Stimulated activated effector memory CD8-positive, alpha-beta T cell treated with anti-CD3 and anti-CD28 coated beads, Interleukin-12 subunit alpha, Interleukin-12 subunit beta, amount 100 ng/mL, for 72 hours (primary cell): ENCODE data around the gene GRIK4.
A peak's percentile ranks its signal among the peaks of the same experiment; 100 is the strongest.

ENCODE experiments used
- ATAC-seq: fragments of 150-1000 bp; cut with Tn5 transposase; 2 replicates; pipeline ENCODE4 v1.10.0; 2021
- DNase-seq, 2 donors: peaks; one replicate each; pipeline ENCODE4 v3.0.0; 2021 to 2022; ENCODE audit warnings: low spot score in 2 of 2
- H3K27ac Mint-ChIP-seq: one replicate; pipeline ENCODE4 v1.8.0; 2022; ENCODE audit warnings: mild to moderate bottlenecking, mixed read lengths
- H3K36me3 Mint-ChIP-seq: one replicate; pipeline ENCODE4 v1.8.0; 2022; ENCODE audit warnings: mild to moderate bottlenecking, mixed read lengths
- H3K4me1 Mint-ChIP-seq: one replicate; pipeline ENCODE4 v1.8.0; 2022; ENCODE audit warnings: mixed read lengths
- H3K4me3 Mint-ChIP-seq: one replicate; pipeline ENCODE4 v1.8.0; 2022; ENCODE audit warnings: mild to moderate bottlenecking, mixed read lengths
- H3K9me3 Mint-ChIP-seq: one replicate; pipeline ENCODE4 v1.8.0; 2022; ENCODE audit warnings: mixed read lengths

Gene GRIK4

DNA sequence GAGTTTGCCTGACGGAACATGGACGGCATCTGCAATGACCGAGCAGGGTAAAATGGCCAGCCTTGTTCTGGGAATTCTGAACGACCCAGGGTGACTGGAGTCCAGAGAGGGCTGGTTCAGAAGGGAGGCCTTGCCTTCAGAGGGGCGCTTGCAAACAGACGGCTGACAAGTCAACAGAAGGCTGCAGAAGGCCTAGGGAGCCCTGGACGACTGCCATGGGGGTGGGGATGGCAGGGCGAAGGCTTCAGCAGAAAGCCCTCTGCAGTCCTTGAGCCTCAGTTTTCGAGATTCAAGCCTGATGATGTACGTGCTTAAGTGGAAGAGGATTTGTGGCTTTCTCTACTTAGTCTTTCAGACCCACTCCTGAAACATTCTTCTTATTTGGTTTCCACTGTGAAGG lies 395.2 kb downstream of the GRIK4 start:
- H3K27ac Mint-ChIP-seq: no peak overlapping the region
- H3K4me1 Mint-ChIP-seq: no peaks in the 10 kb centered on the region
- no peaks in the 10 kb centered on the region for H3K9me3 Mint-ChIP-seq
- ATAC-seq: no peak
- no peaks in the 10 kb centered on the region for H3K36me3 Mint-ChIP-seq
- DNase-seq: no peak
- no peak overlapping the region for H3K4me3 Mint-ChIP-seq

GRCh38 chr11:120907971-120908370 lies 396.4 kb downstream of the GRIK4 start:
- Mint-ChIP-seq H3K4me3 (no peak overlapping the region), H3K36me3 (no peaks in the 10 kb centered on the region), H3K27ac (no peak overlapping the region), H3K4me1 (no peaks in the 10 kb centered on the region), H3K9me3 (no peaks in the 10 kb centered on the region)
- DNase-seq (no peak), ATAC-seq (no peak)

- DNase-seq: peak in 1 of 2 donors; percentile 58
- peak; percentile 35 for ATAC-seq
- Mint-ChIP-seq H3K36me3 (no peaks in the 10 kb centered on the region), H3K4me3 (no peak overlapping the region), H3K27ac (no peak overlapping the region), H3K4me1 (no peaks in the 10 kb centered on the region), H3K9me3 (no peaks in the 10 kb centered on the region)
Observed at GRCh38 chr11:120908461-120909181, 397.1 kb downstream of the GRIK4 start.

DNA sequence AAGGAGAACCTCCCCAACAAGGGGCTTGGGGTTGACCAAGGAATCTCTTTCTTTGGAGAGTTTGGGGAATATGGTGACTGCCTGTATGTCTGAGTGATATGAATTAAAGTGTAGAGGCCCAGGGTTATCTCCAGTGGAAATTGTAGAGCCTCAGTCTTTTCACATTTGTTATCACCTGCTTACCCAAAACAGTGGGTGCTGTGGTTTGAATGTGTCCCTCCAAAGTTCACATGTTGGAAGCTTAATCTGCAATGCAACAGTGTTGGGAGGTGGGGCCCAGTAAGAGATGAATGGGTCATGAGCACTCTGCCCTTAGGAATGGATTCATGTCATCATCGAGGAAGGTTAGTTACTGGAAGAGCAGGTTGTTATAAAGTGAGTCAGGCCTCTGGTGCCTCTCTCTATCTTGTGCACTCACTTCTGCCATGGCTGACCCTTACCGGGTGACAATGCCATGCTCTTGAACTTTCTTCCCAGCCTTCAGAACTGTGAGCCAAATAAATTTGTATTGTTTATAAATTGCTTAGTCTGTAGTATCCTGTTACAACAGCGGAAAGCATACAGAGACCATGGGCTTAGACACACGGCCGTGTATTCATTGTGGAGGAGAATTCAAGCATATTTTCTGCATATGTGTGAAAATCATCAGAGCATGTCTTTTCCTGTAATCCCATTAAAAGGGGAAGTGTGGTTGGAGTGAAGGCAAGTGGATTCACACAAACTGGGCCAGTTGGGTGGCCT lies 398.3 kb downstream of the GRIK4 start:
- H3K36me3 Mint-ChIP-seq: no peaks in the 10 kb centered on the region
- no peak for DNase-seq
- no peaks in the 10 kb centered on the region for H3K4me1 Mint-ChIP-seq
- H3K27ac Mint-ChIP-seq: no peak overlapping the region
- H3K4me3 Mint-ChIP-seq: no peak overlapping the region
- no peaks in the 10 kb centered on the region for H3K9me3 Mint-ChIP-seq
- no peak for ATAC-seq

- Mint-ChIP-seq H3K36me3 (no peaks in the 10 kb centered on the region), H3K4me1 (no peaks in the 10 kb centered on the region), H3K4me3 (no peak overlapping the region), H3K9me3 (no peaks in the 10 kb centered on the region), H3K27ac (no peak overlapping the region)
- no peak for DNase-seq
- no peak for ATAC-seq
Observed at GRCh38 chr11:120911943-120912342, 400.4 kb downstream of the GRIK4 start.

DNA sequence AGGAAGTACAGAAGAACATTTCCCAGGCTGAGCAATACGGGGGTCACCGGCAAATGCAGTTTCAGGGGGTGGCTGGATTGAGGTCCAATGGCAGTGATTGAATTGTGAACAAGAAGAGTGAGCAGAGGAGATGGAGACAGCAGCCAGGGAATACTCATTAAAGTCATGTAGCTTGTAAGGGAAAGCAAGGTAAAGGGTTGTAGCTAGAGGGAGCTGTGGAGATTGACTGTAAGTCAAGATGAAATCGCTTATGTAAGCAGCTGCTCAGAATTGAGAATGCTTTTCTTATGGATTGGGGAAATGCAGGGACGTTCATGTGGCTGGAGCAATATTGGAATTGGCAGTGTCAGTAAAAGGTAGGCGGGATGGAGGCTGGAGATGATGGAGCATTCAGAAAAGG lies 401.0 kb downstream of the GRIK4 start:
- DNase-seq: no peak
- H3K4me1 Mint-ChIP-seq: no peaks in the 10 kb centered on the region
- H3K4me3 Mint-ChIP-seq: no peak overlapping the region
- no peak for ATAC-seq
- no peaks in the 10 kb centered on the region for H3K36me3 Mint-ChIP-seq
- H3K27ac Mint-ChIP-seq: no peak overlapping the region
- H3K9me3 Mint-ChIP-seq: no peaks in the 10 kb centered on the region

- no peaks in the 10 kb centered on the region for H3K9me3 Mint-ChIP-seq
- no peak overlapping the region for H3K27ac Mint-ChIP-seq
- H3K4me1 Mint-ChIP-seq: no peaks in the 10 kb centered on the region
- H3K36me3 Mint-ChIP-seq: no peaks in the 10 kb centered on the region
- DNase-seq (no peak), ATAC-seq (no peak)
- H3K4me3 Mint-ChIP-seq: no peak overlapping the region
Observed at GRCh38 chr11:120912915-120913314, 401.4 kb downstream of the GRIK4 start.

DNA sequence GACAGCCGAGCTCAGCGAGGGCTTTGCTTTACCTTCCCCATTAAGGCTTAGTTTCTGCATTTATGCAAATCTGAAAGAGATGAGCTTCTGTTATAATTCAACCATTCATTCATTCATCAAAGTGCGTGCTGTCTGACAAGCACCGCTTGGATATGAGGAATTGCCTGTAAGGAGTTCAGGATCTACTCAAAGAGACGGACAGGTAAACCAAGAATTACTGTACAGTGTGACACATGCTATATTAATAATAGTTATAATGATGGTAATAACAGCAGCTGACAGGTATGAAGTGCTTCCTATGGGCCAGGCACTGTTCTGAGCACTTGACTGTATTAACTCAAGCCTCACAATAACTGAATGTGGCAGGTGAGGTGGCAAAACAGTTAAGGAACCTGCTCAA lies 402.5 kb downstream of the GRIK4 start:
- no peak for DNase-seq
- H3K4me1 Mint-ChIP-seq: no peaks in the 10 kb centered on the region
- no peak for ATAC-seq
- H3K36me3 Mint-ChIP-seq: no peaks in the 10 kb centered on the region
- no peak overlapping the region for H3K27ac Mint-ChIP-seq
- H3K4me3 Mint-ChIP-seq: no peak overlapping the region
- no peaks in the 10 kb centered on the region for H3K9me3 Mint-ChIP-seq

DNA sequence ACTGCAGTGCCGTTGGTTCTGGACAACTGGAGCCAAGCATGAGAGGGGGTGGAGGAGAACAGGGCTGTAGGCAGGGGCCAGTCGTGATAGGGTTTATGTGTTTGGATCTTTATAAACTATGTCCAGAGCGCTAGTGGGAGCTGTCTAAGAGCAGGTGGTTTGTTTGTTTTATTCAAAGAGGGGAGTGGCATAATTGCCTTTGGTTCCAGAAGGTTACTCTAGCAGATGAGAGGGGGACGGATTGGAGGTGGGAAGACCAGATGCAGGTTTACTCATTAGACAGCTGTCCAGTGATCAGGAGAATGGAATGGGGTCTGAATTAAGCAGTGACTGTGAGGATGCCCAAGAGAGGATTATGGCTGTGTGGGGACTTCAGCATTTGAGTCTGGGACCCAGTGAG lies 403.1 kb downstream of the GRIK4 start:
- Mint-ChIP-seq H3K27ac (no peak overlapping the region), H3K9me3 (no peaks in the 10 kb centered on the region), H3K4me3 (no peak overlapping the region), H3K4me1 (no peaks in the 10 kb centered on the region), H3K36me3 (no peaks in the 10 kb centered on the region)
- ATAC-seq (no peak), DNase-seq (no peak)

GRCh38 chr11:120917559-120918239 lies 406.2 kb downstream of the GRIK4 start:
- no peaks in the 10 kb centered on the region for H3K9me3 Mint-ChIP-seq
- DNase-seq: no peak
- no peak for ATAC-seq
- no peak overlapping the region for H3K4me3 Mint-ChIP-seq
- H3K36me3 Mint-ChIP-seq: no peaks in the 10 kb centered on the region
- no peak overlapping the region for H3K27ac Mint-ChIP-seq
- no peaks in the 10 kb centered on the region for H3K4me1 Mint-ChIP-seq

- Mint-ChIP-seq H3K36me3 (no peaks in the 10 kb centered on the region), H3K4me3 (no peak overlapping the region), H3K27ac (no peak overlapping the region), H3K9me3 (no peaks in the 10 kb centered on the region), H3K4me1 (no peaks in the 10 kb centered on the region)
- DNase-seq (no peak), ATAC-seq (no peak)
Observed at GRCh38 chr11:120918257-120918656, 406.7 kb downstream of the GRIK4 start.

GRCh38 chr11:120919045-120919444 lies 407.5 kb downstream of the GRIK4 start:
- H3K4me1 Mint-ChIP-seq: no peaks in the 10 kb centered on the region
- H3K36me3 Mint-ChIP-seq: no peaks in the 10 kb centered on the region
- ATAC-seq (no peak), DNase-seq (no peak)
- H3K27ac Mint-ChIP-seq: no peak overlapping the region
- H3K9me3 Mint-ChIP-seq: no peaks in the 10 kb centered on the region
- no peak overlapping the region for H3K4me3 Mint-ChIP-seq

DNA sequence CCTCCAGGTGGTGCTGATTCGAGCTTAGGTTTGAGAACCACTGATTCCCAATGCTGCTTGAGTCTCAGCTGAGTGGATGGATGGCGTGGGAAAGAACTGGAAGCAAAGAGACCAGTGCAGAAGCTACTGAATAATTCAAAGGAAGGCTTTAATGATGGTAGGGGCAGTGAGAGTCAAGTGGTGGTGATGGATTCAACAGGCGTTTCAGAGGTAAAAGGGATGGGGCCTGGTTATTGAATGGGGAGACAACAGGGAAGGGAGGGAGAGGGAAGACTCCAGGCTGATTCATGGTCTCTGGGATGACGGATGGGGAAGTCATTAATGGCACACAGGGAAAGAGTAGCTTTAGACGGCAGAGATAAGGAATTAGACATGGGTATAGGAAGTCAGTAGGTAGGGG lies 408.0 kb downstream of the GRIK4 start:
- Mint-ChIP-seq H3K9me3 (no peaks in the 10 kb centered on the region), H3K36me3 (no peaks in the 10 kb centered on the region), H3K4me3 (no peak overlapping the region), H3K4me1 (no peaks in the 10 kb centered on the region), H3K27ac (no peak overlapping the region)
- ATAC-seq (no peak), DNase-seq (no peak)

DNA sequence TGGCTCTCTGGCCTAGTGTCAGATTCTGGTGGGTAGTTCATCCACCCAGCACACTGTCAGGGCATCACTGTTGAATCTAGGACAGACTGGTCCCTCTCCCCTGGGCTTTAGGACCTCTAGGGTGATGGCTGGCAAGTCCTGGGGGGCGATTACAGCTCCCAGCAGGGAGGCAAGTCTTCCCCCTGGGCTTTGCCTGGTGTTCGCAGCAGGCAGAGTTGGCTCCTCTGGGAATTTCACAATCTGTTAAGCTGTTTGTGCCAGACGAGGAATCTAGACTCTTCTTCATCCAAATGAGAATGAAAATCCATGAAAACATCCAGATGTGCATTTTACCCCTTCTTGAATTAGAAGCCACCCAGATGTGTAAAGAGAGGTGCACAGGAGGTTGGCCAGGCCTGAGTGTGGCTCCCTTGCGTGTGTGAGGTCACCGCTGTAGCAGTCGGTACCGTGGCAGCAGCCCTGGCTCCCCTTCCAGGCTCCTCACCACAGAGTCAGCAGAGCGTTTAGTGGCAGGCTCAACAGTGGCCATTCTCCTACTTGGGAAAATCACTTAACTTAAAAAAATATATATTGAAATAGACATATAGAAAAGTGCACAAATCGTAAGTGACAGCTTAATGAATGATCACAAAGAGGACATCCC lies 412.4 kb downstream of the GRIK4 start:
- no peaks in the 10 kb centered on the region for H3K4me1 Mint-ChIP-seq

GRCh38 chr11:120925944-120926343 lies 414.4 kb downstream of the GRIK4 start:
- Mint-ChIP-seq H3K4me1 (no peaks in the 10 kb centered on the region), H3K27ac (no peak overlapping the region), H3K9me3 (no peaks in the 10 kb centered on the region)

More for the DNA sequence above, 412.4 kb downstream of the GRIK4 start:
- no peak for ATAC-seq
- Mint-ChIP-seq H3K36me3 (no peaks in the 10 kb centered on the region), H3K4me3 (no peak overlapping the region), H3K27ac (no peak overlapping the region), H3K9me3 (no peaks in the 10 kb centered on the region)
- DNase-seq: no peak

More at GRCh38 chr11:120925944-120926343, 414.4 kb downstream of the GRIK4 start:
- DNase-seq (no peak), ATAC-seq (no peak)
- Mint-ChIP-seq H3K36me3 (no peaks in the 10 kb centered on the region), H3K4me3 (no peak overlapping the region)
